PFSK-1 (cell line): ENCODE results near the gene VWF.

Experiments
- POLR2AphosphoS5 ChIP-seq: IDR thresholded peaks from 2 replicates; pipeline ENCODE4 v1.6.1; 2012; ENCODE audit warnings: low read depth, mild to moderate bottlenecking, control low read depth, low read length, moderate library complexity
- TF ChIP-seq, protein P1 (sequence below), 2 experiments: IDR thresholded peaks; 2 replicates each; pipeline versions ENCODE4 v1.6.1 to v1.8.0; 2011 to 2012; ENCODE audit warnings: low read depth in 2 of 2, low read length in 2 of 2, control low read depth in 1 of 2, inconsistent platforms in 1 of 2, mild to moderate bottlenecking in 1 of 2, moderate library complexity in 1 of 2; ENCODE audit not compliant: insufficient read depth in 1 of 2

DNA sequence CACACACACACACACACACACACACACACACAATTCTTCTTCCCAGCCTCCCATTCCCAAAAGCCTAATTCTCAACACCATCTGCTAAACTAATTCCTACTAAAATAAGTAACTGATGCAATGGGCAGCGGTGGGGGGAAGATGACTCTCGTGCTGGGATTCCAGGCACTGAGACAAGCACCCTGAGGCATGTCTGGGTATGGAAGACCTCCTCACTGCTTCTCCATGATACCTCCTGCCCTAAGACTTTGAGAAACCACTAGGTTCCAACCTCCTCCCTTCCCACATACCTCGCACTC, 789 bp upstream of the VWF start:
- TF ChIP-seq, protein P1, sequence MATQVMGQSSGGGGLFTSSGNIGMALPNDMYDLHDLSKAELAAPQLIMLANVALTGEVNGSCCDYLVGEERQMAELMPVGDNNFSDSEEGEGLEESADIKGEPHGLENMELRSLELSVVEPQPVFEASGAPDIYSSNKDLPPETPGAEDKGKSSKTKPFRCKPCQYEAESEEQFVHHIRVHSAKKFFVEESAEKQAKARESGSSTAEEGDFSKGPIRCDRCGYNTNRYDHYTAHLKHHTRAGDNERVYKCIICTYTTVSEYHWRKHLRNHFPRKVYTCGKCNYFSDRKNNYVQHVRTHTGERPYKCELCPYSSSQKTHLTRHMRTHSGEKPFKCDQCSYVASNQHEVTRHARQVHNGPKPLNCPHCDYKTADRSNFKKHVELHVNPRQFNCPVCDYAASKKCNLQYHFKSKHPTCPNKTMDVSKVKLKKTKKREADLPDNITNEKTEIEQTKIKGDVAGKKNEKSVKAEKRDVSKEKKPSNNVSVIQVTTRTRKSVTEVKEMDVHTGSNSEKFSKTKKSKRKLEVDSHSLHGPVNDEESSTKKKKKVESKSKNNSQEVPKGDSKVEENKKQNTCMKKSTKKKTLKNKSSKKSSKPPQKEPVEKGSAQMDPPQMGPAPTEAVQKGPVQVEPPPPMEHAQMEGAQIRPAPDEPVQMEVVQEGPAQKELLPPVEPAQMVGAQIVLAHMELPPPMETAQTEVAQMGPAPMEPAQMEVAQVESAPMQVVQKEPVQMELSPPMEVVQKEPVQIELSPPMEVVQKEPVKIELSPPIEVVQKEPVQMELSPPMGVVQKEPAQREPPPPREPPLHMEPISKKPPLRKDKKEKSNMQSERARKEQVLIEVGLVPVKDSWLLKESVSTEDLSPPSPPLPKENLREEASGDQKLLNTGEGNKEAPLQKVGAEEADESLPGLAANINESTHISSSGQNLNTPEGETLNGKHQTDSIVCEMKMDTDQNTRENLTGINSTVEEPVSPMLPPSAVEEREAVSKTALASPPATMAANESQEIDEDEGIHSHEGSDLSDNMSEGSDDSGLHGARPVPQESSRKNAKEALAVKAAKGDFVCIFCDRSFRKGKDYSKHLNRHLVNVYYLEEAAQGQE (IDR thresholded peaks at IDR 0.05; ENCODE audit: insufficient read depth in 1 of 2, low read depth in 2 of 2, low read length in 2 of 2), result no peak
- TF ChIP-seq POLR2AphosphoS5, result no peak
